Activated naive CD4-positive, alpha-beta T cell (primary cell): ENCODE measurements around the gene FICD.

ENCODE experiments used
- DNase-seq, 4 experiments: peaks; one replicate each; lab custom pipeline; 2025; lab: John Stamatoyannopoulos, UW

Gene FICD

DNA sequence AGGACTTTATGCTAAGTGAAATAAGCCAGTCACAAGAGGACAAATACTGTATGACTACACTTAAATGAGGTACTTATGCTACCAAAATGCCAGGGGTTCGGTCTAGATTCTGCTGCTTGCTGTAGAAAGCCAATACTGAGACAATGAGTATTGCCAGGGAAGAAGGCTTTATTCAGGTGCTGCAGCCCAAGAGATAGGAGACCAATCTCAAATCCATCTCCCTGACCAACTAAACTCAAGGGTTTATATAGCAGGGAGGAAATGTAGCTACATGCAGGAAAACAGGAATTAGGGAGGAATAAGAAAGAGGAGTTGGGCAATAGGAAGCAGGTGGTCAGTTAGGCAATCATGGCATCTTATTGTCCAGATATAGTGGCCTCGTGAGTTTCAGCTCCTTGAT, 12.2 kb upstream of the FICD start:
- no peak for DNase-seq

DNA sequence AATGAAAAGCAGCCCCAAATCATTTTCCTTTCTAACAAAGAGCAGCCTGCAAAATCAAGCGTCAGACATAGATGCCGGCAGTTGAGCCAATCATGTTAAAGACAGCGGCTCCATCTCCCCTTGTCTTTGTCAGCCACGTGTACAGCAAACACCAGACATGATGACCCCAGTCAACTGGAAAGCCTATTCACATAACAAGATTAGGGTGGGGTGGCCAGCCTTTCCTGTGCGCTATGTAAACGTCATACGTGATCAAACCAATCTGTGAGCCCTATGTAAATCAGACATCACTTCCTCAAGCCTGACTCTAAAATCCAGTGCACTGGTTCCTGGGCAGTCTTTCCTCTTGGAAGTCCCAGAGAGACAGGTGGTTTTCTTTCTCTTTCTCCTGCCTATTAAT, 9.9 kb upstream of the FICD start:
- DNase-seq, result no peak

DNA sequence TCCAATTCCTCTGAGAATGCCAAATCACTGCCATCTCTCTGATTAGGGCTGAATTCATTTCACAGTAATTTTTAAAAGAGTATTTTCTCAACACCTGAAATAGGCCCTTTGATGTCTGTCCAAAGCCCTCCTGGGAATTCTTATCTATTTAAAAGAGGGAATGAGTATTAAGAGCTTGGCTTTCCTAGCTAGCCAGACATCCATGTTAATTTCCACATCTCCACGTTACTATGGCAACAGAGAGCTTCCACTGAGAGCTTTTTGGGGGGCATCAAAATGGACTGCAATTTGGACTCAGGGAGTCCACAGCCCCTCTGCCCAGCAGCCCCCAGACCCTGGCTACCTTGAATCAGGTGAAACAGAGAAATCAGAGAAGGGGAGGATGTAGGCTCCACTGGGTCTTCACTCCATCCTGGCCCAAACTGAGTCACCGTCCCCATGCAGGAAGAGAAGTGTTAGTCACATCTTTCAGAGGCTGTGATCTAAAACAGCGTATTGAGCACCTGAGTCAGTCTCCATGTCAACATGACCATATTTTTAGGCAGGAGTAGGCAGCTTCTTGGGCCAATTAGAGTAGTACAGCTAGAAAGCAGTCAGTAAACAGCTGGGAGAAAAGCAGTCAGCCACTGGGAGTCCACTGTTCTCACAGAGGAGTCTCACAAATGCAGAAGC, 7.0 kb upstream of the FICD start:
- no peak for DNase-seq

DNA sequence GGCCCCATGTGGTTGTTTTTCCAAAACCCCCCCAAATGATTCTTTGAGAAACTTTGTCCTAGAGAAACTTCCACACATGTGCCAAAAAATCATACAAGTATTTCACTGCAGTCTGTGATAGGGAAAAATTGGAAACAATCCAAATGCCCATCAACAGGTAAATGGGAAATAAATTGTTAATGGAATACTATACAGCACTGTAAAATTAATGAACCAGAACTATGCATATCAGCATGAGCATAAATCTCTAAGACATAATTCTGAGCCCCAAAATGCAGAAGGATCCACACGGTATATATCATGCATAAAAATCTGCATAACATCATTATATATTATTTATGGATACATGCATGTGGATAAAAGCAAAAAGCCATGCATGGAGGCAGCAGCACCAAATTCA, 5.3 kb upstream of the FICD start:
- DNase-seq, result no peak

DNA sequence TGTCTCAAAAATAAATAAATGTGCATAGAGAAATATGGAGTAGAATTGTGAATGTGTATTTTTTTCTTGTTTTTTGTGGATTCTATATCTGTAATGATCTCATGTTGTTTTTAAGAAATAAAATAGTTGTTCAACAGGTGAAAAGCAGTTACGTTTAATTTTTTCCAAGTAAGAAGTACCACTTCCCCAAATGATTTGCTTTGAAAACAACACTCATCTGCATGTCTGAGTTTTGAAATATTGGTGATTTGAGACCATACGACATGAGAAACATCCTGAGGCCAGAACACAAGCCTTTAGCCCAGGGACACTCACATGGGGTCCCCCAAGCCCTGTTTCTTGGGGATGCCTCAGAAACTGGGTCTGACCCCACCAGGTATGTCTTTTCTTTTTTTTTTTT, 4.2 kb upstream of the FICD start:
- DNase-seq, result no peak

DNA sequence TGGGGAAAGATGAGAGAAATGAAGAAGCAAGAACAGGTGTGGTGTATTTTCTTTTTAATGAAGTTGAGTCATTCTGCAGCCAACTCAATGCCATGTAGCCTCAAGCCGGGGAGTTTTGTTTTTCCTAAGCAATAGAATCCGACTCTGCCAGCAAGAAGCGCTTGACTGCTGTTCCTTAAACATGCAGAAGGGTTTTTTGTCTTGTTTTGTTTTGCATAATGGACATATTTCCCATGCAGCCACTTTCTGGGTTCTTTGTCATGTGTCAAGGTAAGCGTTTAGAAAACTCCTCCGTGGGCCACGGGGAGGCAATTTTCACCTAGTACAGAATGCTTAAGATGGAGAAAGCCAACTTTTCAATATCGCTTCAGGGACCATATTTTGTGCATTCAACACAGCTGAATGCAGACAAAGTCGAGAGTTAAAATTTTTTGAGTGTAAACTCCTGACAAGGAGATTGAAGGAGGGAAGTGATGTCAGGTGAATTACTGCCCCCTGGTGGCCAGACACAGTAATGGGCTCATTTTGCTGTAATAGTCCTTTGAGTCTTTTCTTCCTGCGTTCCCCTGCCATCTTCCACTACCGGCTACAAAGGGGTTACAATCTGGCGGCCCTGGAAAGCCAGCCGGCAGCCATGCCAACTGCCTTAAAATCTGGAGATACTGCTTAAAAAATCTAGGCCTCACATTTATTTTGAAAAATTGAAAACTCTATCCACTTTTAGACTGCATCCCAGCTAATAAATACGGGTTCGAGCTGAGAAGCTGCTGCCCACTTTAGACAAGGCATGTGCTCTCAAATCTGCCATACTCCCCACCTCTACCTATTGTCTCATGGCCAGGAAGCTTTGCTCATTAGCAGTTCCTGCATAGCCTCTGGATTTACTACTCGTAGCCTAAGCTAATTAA, 3.2 kb upstream of the FICD start:
- peak; percentile 42 to 64 (median 58) for DNase-seq

DNA sequence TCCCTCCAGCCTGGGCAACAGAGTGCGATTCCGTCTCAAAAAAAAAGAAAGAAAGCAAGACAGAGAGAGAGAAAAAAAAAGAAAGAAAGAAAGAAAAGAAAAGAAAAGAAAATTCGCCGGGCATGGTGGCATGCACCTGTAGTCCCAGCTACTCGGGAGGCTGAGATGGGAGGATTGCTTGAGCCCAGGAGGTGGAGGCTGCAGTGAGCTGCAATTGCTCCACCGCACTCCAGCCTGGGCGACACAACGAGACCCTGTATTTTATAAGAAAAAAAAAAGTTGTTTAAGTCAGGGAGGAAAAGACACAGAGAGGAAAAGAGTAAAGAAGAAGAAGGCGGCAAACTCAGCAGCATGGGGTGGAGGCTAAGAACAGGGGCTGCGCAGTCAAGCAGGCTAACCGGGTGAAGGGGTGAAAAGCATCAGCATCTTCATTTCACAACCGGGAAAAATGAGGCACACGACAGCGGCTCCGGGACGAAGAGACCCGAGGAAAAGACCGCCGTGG, 557 bp upstream of the FICD start:
- DNase-seq, result no peak

DNA sequence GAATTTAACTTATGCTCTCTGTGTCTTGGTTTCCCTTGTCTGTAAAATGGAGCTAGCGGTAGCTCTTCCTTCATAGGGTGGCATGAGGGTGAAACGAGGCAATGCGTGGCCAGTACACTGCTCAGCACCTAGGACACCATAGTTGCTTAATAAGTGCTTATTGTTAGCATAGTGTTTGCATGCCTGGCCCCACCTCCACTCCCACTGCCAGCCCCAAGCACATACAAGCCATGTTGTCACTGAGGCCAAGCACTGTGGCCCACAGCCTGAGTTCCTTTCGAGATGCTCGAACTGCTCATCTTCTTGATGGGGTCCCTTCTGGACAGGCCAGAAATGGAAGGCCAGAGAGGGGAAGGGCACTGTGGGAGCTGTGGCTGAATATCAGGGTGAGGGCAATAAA, 839 bp downstream of the FICD start:
- DNase-seq, result no peak

DNA sequence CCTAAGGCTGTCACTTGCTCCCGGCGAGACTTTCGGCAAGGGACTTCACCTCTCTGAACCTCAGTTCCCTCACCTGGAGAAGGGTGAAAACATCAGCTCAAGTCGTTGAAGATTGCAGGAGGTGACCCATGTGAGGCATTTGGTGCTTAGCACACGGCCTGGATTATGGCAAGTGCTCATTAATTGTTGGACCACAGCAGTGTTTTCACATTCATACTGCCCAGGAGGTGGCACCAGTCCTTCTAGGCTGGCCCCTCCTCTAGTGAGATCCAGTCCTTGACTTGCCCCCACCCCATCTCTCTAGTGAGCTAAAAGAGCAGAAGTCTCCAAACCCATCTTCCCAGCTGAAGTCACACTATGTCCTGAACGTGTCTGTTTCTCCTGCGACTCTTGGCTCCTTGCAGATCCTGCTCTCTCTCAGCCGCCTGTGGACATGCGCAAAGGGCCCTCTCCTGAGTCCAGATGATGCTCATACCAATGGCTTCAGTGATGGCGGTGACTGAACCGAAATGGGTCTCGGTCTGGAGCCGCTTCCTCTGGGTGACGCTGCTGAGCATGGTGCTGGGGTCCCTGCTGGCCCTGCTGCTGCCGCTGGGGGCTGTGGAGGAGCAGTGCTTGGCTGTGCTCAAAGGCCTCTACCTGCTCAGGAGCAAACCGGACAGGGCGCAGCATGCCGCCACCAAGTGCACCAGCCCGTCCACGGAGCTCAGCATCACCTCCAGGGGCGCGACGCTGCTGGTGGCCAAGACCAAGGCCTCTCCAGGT, 1.6 kb downstream of the FICD start:
- DNase-seq, result no peak

DNA sequence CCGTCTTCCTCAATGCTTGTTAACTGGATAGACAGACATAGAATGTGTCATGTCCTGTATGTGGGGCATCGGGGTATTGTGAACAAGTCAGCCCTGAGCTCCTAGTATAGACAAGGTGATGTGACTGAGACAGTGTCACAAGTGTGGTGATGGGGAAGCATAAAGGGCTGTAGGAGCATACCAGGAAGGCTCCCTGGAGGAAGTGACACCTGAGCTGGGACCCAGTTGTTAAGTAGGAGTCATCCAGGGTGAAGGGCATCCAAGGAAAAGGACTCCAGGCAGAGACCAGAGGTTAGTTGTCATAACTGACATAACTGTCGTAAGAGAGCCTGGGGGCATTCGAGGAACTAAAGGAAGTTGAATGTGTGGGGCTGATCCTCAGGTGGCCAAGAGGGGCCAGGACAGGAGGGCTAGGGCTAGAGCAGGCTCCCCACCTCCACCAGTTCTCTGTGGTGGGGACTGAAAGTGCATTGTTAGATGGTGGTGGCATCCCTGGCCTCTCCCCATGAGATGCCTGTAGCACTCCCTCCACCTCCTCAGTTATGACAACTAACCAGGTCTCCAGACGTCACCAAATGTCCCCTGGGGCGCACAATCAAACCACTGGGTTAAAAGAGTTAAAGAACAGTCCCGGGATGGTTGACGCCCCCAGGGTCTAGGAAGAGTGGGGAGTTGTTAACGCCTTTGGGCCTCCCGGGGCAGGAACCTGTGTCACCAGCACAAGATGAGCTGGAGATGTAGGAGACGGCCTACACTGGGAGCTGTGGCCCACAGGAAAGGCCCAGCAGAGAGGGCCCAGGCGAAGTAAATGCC, 2.4 kb downstream of the FICD start:
- no peak for DNase-seq

DNA sequence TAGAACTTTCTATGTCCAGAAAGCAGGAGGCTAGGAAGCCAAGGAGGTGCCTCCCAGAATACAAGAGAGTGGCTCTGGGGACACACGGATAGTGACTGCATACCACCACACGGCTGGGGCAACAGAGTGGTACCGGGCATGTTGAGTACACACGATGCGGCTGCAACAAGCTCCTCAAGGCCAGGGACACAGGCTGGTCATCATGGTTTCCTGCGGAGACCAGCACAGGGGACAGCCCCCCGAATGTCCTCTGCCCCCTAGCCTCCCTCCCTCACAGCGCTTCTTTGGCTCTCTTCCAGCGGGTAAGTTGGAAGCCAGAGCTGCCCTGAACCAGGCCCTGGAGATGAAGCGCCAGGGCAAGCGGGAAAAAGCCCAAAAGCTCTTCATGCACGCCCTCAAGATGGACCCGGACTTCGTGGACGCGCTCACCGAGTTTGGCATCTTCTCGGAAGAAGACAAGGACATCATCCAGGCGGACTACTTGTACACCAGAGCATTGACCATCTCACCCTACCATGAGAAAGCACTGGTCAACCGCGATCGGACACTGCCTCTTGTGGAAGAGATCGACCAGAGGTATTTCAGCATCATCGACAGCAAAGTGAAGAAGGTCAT, 3.1 kb downstream of the FICD start:
- no peak for DNase-seq

DNA sequence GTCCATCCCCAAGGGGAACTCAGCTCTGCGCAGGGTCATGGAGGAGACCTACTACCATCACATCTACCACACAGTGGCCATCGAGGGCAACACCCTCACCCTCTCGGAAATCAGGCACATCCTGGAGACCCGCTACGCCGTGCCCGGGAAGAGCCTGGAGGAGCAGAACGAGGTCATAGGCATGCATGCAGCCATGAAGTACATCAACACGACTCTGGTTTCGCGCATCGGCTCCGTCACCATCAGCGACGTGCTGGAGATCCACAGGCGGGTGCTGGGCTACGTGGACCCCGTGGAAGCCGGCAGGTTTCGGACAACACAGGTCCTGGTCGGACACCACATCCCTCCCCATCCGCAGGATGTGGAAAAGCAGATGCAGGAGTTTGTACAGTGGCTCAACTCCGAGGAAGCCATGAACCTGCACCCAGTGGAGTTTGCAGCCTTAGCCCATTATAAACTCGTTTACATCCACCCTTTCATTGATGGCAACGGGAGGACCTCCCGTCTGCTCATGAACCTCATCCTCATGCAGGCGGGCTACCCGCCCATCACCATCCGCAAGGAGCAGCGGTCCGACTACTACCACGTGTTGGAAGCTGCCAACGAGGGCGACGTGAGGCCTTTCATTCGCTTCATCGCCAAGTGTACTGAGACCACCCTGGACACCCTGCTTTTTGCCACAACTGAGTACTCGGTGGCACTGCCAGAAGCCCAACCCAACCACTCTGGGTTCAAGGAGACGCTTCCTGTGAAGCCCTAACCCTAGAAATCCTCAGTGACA, 3.8 kb downstream of the FICD start:
- no peak for DNase-seq

DNA sequence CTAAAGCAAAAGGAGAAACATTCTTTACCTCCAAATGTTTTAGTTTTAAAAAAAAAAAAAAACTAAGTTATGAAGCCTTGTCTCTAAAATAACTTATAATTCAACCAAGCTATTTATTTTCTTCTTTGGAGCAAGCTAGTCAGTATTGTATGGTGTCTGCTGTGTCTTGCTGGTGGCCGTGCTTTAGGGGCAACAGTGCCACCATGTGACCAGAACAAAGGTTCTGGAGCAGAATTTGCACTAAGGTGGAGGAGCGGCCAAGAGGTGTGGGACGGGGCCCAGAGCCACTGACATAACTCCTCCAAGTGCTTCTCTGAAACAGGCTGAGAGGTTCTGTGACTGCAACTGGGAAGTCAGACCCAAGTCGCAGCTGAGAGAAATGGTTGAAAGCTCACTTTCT, 4.5 kb downstream of the FICD start:
- DNase-seq, result no peak

DNA sequence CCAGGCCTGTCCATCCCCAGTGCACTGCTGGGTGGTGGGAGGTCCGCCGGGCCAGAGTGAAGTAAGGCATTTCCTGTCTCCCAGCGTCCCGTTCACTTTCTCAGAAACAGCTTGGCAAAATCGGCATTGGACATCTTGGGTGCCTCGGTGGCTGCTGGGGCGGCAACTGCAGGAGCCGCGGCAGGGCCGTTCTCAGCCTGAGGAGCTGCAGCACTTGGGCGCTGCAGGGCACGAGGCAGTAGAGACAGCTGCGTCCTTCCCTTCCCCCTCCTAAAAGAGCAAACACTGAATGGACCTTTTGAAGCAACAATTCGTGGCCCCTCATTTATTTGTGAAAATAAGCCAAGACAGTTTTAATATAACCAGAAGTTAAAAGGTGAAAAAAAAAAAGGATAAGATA, 8.3 kb downstream of the FICD start:
- DNase-seq, result no peak

DNA sequence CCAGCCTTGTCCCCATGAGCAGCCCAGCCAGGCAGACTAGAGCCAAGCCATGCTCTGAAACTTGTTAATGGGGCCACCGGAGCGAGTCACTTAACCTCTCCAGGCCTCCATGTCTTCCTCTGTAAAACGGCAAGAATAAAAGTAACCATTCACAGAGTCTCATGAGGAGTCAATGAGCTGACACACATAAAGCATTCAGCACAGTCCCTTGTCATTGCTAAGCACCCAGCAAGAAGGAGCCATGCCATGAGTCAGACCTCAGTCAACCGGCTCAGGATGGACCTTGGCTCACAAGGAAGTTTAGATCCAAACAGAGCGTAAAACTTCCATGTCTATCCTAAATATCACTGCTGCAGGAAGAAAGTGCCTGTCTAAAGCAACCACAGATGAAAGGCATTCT, 10.6 kb downstream of the FICD start:
- DNase-seq, result no peak

DNA sequence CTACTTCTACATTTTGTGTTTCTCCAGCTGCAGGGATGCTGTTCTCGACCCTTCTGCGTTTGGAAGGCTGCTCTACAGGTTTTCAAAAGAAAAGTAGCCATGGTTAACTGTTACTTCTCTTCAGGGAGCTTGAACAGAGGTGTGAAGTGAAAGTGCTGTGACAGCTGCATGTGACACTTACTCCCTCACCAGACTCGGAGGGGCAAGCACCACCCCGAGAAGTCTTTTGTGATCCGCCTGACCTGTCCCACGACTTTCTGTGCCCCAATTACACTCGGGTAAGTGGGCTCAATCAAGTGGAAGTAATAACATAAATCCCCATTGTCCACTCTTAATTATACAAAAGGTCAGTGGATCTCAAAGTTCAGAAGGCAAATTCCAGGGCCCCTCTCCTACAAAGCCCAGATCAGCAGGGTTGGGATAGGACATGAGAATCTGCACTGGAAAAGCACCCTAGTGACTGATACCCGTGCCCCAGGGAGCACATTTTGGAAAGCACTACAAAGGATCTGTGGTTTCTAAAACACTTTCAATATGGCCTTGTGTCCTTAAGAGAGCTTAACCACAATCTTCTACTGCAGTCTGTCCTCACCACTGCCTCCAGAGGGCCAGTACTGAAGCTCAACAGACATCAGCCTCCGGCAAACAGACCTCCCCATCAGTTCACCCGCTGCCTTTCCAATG, 11.5 kb downstream of the FICD start:
- DNase-seq, result no peak

DNA sequence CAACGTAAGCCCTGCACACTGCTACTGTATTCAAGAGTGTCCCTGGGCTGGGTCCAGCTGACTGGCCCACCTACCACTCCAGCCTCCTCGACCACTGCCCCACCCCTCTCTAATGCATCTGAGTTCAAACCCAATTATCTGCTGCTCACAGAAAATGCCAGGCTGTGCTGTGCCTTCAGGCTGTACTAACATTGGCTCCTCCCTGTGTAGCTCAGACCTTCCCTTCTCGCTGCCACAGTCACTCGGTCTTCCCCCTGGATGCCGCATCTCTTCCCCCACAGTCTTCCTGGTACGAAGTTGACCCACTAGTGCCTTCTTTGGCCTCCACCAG, 12.1 kb downstream of the FICD start:
- no peak for DNase-seq

DNA sequence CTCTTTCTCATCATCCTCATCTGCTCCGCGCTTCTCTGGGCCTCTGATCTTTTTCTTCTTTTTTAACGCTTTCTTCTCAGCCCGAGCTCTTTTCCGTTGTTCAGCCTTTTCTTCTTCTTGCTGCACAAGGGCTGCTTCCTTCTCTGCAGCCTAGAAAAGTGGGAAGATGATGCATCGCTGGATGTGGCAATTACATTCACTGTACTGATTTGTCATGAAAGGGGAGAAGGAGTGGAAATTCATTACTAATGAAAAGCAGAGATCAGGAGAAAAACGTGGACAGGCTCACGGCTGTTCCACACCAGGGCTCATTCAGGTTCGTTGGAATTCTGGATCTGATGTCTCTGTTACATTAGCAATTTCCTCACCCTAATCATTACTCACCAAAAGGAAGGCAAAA, 15.1 kb downstream of the FICD start:
- DNase-seq, result no peak

DNA sequence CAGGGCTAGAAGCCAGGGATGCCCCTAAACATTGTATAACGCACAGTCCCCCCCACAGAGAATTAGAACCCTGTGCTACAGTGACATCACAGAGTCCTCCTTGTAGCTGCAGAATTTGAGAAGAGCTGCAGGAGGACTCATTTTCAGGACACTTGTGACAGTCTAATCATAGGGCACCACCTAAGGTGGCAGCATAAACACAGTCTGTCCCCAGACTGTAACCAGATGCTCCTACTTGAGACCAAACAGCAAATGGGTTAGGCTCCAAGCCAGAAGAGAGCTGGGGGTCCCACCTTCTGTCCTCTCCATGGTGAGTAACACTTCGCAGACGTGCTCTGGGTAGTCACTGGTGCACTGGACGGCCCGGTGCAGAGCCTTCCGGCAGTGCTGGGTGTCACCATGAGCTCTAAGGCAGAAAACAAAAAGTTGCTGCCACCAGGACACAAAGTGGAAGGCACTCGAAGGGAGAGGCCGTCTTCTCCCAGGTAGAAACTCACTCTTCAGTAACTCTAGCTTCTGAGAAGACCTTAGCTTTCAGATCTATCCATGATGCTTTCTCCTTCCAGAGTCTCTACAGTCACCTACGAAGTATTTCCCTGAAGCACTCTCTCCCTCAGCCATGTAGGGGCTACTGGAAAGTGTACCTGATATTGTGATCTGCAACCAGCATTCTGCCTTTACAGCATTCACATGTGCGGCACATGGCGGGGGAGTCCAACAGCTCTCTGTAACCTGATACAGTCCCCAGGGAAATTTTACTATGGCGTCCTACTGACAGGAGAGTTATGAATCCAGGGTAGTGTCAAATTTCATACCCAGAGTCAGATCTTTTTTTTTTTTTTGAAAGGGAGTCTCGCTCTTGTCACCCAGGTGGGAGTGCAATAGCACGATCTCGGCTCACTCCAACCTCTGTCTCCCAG, 17.1 kb downstream of the FICD start:
- no peak for DNase-seq
